PC-3 (cell line): ENCODE measurements around the gene ITGA8. TPM values are rescaled to one million over a fixed set of nuclear protein-coding genes. Genes with fewer than 3 reads are reported as not detected.

ENCODE experiments used
- ATAC-seq: fragments of 200-7000 bp; cut with Tn5 transposase; 2 replicates; pipeline ENCODE4 v1.9.1; 2020; ENCODE audit warnings: mild to moderate bottlenecking, moderate library complexity
- BruUV-seq: library from RNA; stranded (reverse); fragments of 400-500 nt; replicated peaks from 2 replicates; lab custom pipeline; 2021; lab: Mats Ljungman, UMichigan
- CTCF ChIA-PET: fragments of 300-600 bp; sonication (Branson Sonifier 250); formaldehyde crosslinking; loops from one replicate; lab custom pipeline; 2022; ENCODE audit warnings: antibody characterized with exemption; lab: Charles Lee
- POLR2A ChIA-PET: fragments of 300-600 bp; sonication (Branson Sonifier 250); formaldehyde crosslinking; loops from one replicate; lab custom pipeline; 2022; ENCODE audit warnings: antibody characterized with exemption; ENCODE audit not compliant: unreplicated experiment; lab: Charles Lee
- DNase-seq: peaks from one replicate; pipeline ENCODE4 v3.0.0-alpha.2; 2015
- H2AFZ ChIP-seq: fragments of 300-600 bp; sonication (generic); 2 replicates; pipeline ENCODE4 v1.6.0; 2016; ENCODE audit warnings: antibody characterized with exemption, low read length
- H3F3A ChIP-seq: fragments of 300-600 bp; sonication (generic); one replicate; pipeline ENCODE4 v1.6.0; 2017; ENCODE audit warnings: antibody characterized with exemption, low read length, control low read depth, mild to moderate bottlenecking; ENCODE audit not compliant: unreplicated experiment
- H3K27ac ChIP-seq: fragments of 300-600 bp; sonication (generic); 2 replicates; pipeline ENCODE4 v1.5.1; 2016; ENCODE audit warnings: mild to moderate bottlenecking, low read length
- H3K27me3 ChIP-seq: fragments of 300-600 bp; sonication (generic); 2 replicates; pipeline ENCODE4 v1.6.1; 2016; ENCODE audit warnings: low read length, mixed read lengths
- H3K36me3 ChIP-seq: fragments of 300-600 bp; sonication (generic); 2 replicates; pipeline ENCODE4 v1.6.1; 2016; ENCODE audit warnings: low read depth, mixed run types, low read length, mixed read lengths
- H3K4me1 ChIP-seq: fragments of 300-600 bp; sonication (generic); 2 replicates; pipeline ENCODE4 v1.5.1; 2016; ENCODE audit warnings: low read length; ENCODE audit not compliant: insufficient read depth
- H3K4me2 ChIP-seq: fragments of 300-600 bp; sonication (generic); 2 replicates; pipeline ENCODE4 v1.6.0; 2016; ENCODE audit warnings: low read length
- H3K4me3 ChIP-seq: fragments of 300-600 bp; sonication (generic); 2 replicates; pipeline ENCODE4 v1.5.1; 2016; ENCODE audit warnings: mild to moderate bottlenecking, low read length, mixed read lengths
- H3K79me2 ChIP-seq: fragments of 300-600 bp; sonication (generic); 2 replicates; pipeline ENCODE4 v1.6.1; 2017; ENCODE audit warnings: low read length, mixed read lengths
- H3K9ac ChIP-seq: fragments of 300-600 bp; sonication (generic); 2 replicates; pipeline ENCODE4 v1.6.0; 2016; ENCODE audit warnings: mild to moderate bottlenecking, low read length
- H3K9me2 ChIP-seq: fragments of 300-600 bp; sonication (generic); replicated peaks from 2 replicates; pipeline ENCODE4 v1.6.1; 2016; ENCODE audit warnings: mixed run types, low read length, mixed read lengths
- H3K9me3 ChIP-seq: fragments of 300-600 bp; sonication (generic); 2 replicates; pipeline ENCODE4 v1.6.1; 2016; ENCODE audit warnings: low read length, mixed read lengths
- H4K20me1 ChIP-seq: fragments of 300-600 bp; sonication (generic); 2 replicates; pipeline ENCODE4 v1.6.1; 2016; ENCODE audit warnings: low read length, mixed read lengths
- EZH2 ChIP-seq: fragments of 300-600 bp; sonication (generic); IDR thresholded peaks from one replicate; pipeline ENCODE4 v1.6.1; 2017; ENCODE audit warnings: antibody characterized with exemption, mild to moderate bottlenecking, low read length; ENCODE audit not compliant: unreplicated experiment
- EZH2phosphoT487 ChIP-seq: fragments of 300-600 bp; sonication (generic); IDR thresholded peaks from 2 replicates; pipeline ENCODE4 v1.6.1; 2018; ENCODE audit warnings: mild to moderate bottlenecking, antibody characterized with exemption, low read length, borderline replicate concordance
- intact Hi-C: fragments of 100-400 bp; cut with micrococcal nuclease; formaldehyde crosslinking; loops from 2 replicates; pipeline ENCODE4 v1.9.0; 2023
- total RNA-seq: library from RNA; depleted of rRNA; stranded (reverse); fragments of >200 nt; gene quantifications from 2 replicates; pipeline ENCODE4 v1.2.3, GENCODE V29; 2014
- TF ChIP-seq, protein P1 (sequence below): fragments of 300-600 bp; sonication (generic); conservative IDR thresholded peaks from 2 replicates; pipeline ENCODE4 v1.5.1; 2017; ENCODE audit warnings: antibody characterized with exemption, low read depth, mild to moderate bottlenecking, low read length

Gene ITGA8
- total RNA-seq, 1 experiment from 2014 or later, result not detected

DNA sequence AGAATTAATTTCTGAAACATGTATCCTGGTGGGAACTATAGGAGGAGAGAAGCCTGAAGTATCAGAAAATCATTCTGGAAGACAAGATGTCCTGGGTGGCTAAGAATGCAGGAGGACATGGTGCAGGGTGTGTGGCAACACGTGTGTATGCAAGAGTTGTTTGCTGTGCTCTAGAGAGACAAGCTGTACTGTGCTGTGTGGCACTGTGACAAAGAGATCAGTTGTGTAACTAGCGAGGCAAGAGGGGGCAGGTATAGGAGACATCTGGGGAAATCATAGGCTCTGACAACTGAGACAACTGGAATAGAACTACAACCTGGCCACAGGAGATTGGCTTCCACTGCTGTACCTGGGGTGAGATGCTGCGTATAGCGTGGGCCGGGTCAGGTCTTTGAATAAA, 9.3 kb downstream of the ITGA8 start:
- Histone ChIP-seq H3K9me3 (no peaks in the 10 kb centered on the region), H3K36me3 (no peaks in the 10 kb centered on the region), H3K9me2 (no peaks in the 10 kb centered on the region), H4K20me1 (no peaks in the 10 kb centered on the region), H2AFZ (no peak overlapping the region), H3K4me2 (no peak overlapping the region), H3F3A (no peaks in the 10 kb centered on the region), H3K4me1 (no peaks in the 10 kb centered on the region), H3K4me3 (no peak overlapping the region), H3K79me2 (no peaks in the 10 kb centered on the region), H3K27me3 (no peaks in the 10 kb centered on the region), H3K9ac (no peak overlapping the region), H3K27ac (no peak overlapping the region)
- intact Hi-C loops, result no loop called here
- BruUV-seq, result no TSS peak
- POLR2A ChIA-PET, result no interaction called here
- no peak for DNase-seq
- no peak for TF ChIP-seq EZH2phosphoT487
- TF ChIP-seq EZH2, result no peak
- TF ChIP-seq, protein P1, sequence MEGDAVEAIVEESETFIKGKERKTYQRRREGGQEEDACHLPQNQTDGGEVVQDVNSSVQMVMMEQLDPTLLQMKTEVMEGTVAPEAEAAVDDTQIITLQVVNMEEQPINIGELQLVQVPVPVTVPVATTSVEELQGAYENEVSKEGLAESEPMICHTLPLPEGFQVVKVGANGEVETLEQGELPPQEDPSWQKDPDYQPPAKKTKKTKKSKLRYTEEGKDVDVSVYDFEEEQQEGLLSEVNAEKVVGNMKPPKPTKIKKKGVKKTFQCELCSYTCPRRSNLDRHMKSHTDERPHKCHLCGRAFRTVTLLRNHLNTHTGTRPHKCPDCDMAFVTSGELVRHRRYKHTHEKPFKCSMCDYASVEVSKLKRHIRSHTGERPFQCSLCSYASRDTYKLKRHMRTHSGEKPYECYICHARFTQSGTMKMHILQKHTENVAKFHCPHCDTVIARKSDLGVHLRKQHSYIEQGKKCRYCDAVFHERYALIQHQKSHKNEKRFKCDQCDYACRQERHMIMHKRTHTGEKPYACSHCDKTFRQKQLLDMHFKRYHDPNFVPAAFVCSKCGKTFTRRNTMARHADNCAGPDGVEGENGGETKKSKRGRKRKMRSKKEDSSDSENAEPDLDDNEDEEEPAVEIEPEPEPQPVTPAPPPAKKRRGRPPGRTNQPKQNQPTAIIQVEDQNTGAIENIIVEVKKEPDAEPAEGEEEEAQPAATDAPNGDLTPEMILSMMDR, result no peak
- no peak for ATAC-seq
- CTCF ChIA-PET, result no interaction called here

DNA sequence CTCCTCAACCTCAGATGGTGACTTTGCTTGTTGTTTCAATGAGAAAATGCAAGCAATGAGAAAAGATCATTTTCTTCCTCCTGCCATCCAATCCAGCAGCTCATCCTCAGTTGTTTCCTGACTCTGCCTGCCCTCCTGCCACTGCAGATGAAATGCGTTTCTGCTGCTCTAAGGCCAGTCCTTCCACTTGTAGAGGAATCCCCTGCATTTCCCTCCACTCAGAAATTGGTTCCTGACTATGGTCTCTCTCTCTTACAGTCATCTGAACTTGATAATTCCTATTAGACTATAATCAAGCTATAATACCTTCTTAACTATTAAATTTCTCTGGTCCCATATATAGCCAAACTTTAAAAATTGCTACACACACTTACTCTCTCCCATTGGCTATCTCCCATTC, 14.4 kb downstream of the ITGA8 start:
- no TSS peak for BruUV-seq
- CTCF ChIA-PET, result no interaction called here
- no peak overlapping the region for H3K27ac ChIP-seq
- no peaks in the 10 kb centered on the region for H4K20me1 ChIP-seq
- no peaks in the 10 kb centered on the region for H3K79me2 ChIP-seq
- ATAC-seq, result no peak
- no peak for DNase-seq
- intact Hi-C loops, result no loop called here
- H3K4me1 ChIP-seq, result no peaks in the 10 kb centered on the region
- no peak overlapping the region for H3K4me3 ChIP-seq
- no peaks in the 10 kb centered on the region for H3K9me2 ChIP-seq
- no peaks in the 10 kb centered on the region for H3F3A ChIP-seq
- H3K4me2 ChIP-seq, result no peak overlapping the region
- H3K9me3 ChIP-seq, result no peaks in the 10 kb centered on the region
- POLR2A ChIA-PET, result no interaction called here
- H3K27me3 ChIP-seq, result no peaks in the 10 kb centered on the region
- H3K9ac ChIP-seq, result no peak overlapping the region
- H3K36me3 ChIP-seq, result no peaks in the 10 kb centered on the region
- H2AFZ ChIP-seq, result no peak overlapping the region
- no peak for TF ChIP-seq EZH2phosphoT487
- TF ChIP-seq, protein P1, result no peak
- TF ChIP-seq EZH2, result no peak

DNA sequence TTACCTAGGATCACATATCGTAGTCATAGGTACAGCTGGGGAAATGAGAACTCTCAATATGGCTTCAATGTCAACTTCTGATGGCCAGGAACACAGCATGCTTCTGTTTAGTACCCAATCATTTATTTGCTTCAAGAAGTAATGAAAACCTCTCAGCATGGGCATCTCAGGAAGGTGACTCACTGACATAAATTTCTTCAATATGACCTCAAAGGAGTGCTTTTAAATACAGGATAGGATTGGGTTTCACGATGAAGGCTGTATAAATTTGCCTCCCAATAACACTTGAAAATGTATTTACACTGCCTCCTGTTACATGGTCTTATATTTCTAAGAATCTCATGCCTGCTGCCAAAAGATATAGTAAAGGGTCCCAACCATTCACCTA, 15.1 kb downstream of the ITGA8 start:
- ChIA-PET CTCF (no interaction called here), POLR2A (no interaction called here)
- Histone ChIP-seq H3K9ac (no peak overlapping the region), H3K36me3 (no peaks in the 10 kb centered on the region), H3K9me2 (no peaks in the 10 kb centered on the region), H3K27me3 (no peaks in the 10 kb centered on the region), H2AFZ (no peak overlapping the region), H3K9me3 (no peaks in the 10 kb centered on the region), H3K4me2 (no peak overlapping the region), H3K4me3 (no peak overlapping the region), H4K20me1 (no peaks in the 10 kb centered on the region), H3K4me1 (no peaks in the 10 kb centered on the region), H3K27ac (no peak overlapping the region), H3F3A (no peaks in the 10 kb centered on the region), H3K79me2 (no peaks in the 10 kb centered on the region)
- intact Hi-C loops, result no loop called here
- ATAC-seq, result no peak
- no TSS peak for BruUV-seq
- DNase-seq, result no peak
- TF ChIP-seq EZH2, result no peak
- TF ChIP-seq, protein P1, result no peak
- no peak for TF ChIP-seq EZH2phosphoT487
